ENCODE results near the gene LGALS16.

The LGALS16 gene

GRCh38 chr19:39708594-39708993 lies 52.9 kb downstream of the LGALS16 start:
- no peak for TF ChIP-seq CREB1 (IDR thresholded peaks at IDR 0.05; ENCODE audit: low read depth)
- TF ChIP-seq RAD21 (IDR thresholded peaks at IDR 0.05; ENCODE audit: low read depth): no peak
- TF ChIP-seq USF1 (IDR thresholded peaks at IDR 0.05): no peak
- TF ChIP-seq ZBTB7A (IDR thresholded peaks at IDR 0.05; ENCODE audit: low read depth): no peak
- TF ChIP-seq MAX (IDR thresholded peaks at IDR 0.05): no peak
- no peak for TF ChIP-seq TCF12 (IDR thresholded peaks at IDR 0.05; ENCODE audit: low read depth)
- TF ChIP-seq TEAD4 (IDR thresholded peaks at IDR 0.05): no peak
- no peak for TF ChIP-seq REST (IDR thresholded peaks at IDR 0.05; ENCODE audit: low read depth)
- TF ChIP-seq CEBPB (IDR thresholded peaks at IDR 0.05): no peak
- TF ChIP-seq EP300 (IDR thresholded peaks at IDR 0.05; ENCODE audit: borderline replicate concordance): no peak
- TF ChIP-seq EGR1 (IDR thresholded peaks at IDR 0.05): no peak
- no peak for TF ChIP-seq TAF1 (IDR thresholded peaks at IDR 0.05; ENCODE audit: low read depth)
- no peak for TF ChIP-seq FOXM1 (IDR thresholded peaks at IDR 0.05; ENCODE audit: borderline replicate concordance, low read depth)
- no peak for TF ChIP-seq YY1 (IDR thresholded peaks at IDR 0.05; ENCODE audit: low read depth)
- TF ChIP-seq NFIC (IDR thresholded peaks at IDR 0.05): no peak

- no peak for TF ChIP-seq ZBTB7A (IDR thresholded peaks at IDR 0.05; ENCODE audit: low read depth)
- no peak for TF ChIP-seq NFIC (IDR thresholded peaks at IDR 0.05)
- no peak for TF ChIP-seq TEAD4 (IDR thresholded peaks at IDR 0.05)
- no peak for TF ChIP-seq USF1 (IDR thresholded peaks at IDR 0.05)
- no peak for TF ChIP-seq TAF1 (IDR thresholded peaks at IDR 0.05; ENCODE audit: low read depth)
- no peak for TF ChIP-seq YY1 (IDR thresholded peaks at IDR 0.05; ENCODE audit: low read depth)
- TF ChIP-seq REST (IDR thresholded peaks at IDR 0.05; ENCODE audit: low read depth): no peak
- TF ChIP-seq CEBPB (IDR thresholded peaks at IDR 0.05): no peak
- no peak for TF ChIP-seq EGR1 (IDR thresholded peaks at IDR 0.05)
- no peak for TF ChIP-seq TCF12 (IDR thresholded peaks at IDR 0.05; ENCODE audit: low read depth)
- no peak for TF ChIP-seq CREB1 (IDR thresholded peaks at IDR 0.05; ENCODE audit: low read depth)
- TF ChIP-seq MAX (IDR thresholded peaks at IDR 0.05): no peak
- TF ChIP-seq EP300 (IDR thresholded peaks at IDR 0.05; ENCODE audit: borderline replicate concordance): no peak
- no peak for TF ChIP-seq FOXM1 (IDR thresholded peaks at IDR 0.05; ENCODE audit: borderline replicate concordance, low read depth)
- TF ChIP-seq RAD21 (IDR thresholded peaks at IDR 0.05; ENCODE audit: low read depth): no peak
These were observed 53.5 kb downstream of the LGALS16 start for GRCh38 chr19:39709026-39709872.
